Natural killer cell (primary cell): ENCODE data around the gene CDC42BPA. TPM values are rescaled to one million over a fixed set of nuclear protein-coding genes. Genes with fewer than 3 reads are reported as not detected.

ENCODE experiments used
- ATAC-seq, 3 donors: fragments of 150-1000 bp in 2 of 3; fragments of 200-7000 bp in 1 of 3; cut with Tn5 transposase; 1 replicate in 1 of 3; 2 replicates in 2 of 3; pipeline ENCODE4 v1.10.0; 2021; ENCODE audit warnings: mild to moderate bottlenecking in 2 of 3, moderate library complexity in 2 of 3
- DNase-seq, 2 donors: peaks; one replicate each; pipeline versions ENCODE4 v3.0.0 to v3.0.0-alpha.2; 2013 to 2021; ENCODE audit warnings: mixed read lengths in 1 of 2
- H3K27ac ChIP-seq: one replicate; pipeline ENCODE4 v1.5.1; 2013; ENCODE audit warnings: mild to moderate bottlenecking, low read length
- H3K27me3 ChIP-seq: one replicate; pipeline ENCODE4 v1.6.1; 2013; ENCODE audit warnings: low read length; ENCODE audit not compliant: control insufficient read depth, insufficient read depth
- H3K36me3 ChIP-seq: one replicate; pipeline ENCODE4 v1.6.1; 2013; ENCODE audit warnings: low read length; ENCODE audit not compliant: control insufficient read depth, insufficient read depth
- H3K4me1 ChIP-seq: one replicate; pipeline ENCODE4 v1.6.1; 2013; ENCODE audit warnings: low read length; ENCODE audit not compliant: control insufficient read depth, insufficient read depth
- H3K4me3 ChIP-seq: one replicate; pipeline ENCODE4 v1.5.1; 2013; ENCODE audit warnings: low read length
- H3K9me3 ChIP-seq: one replicate; pipeline ENCODE4 v1.6.1; 2013; ENCODE audit warnings: low read length; ENCODE audit not compliant: control insufficient read depth, insufficient read depth
- H3K27ac Mint-ChIP-seq, 2 donors: one replicate each; pipeline ENCODE4 v1.8.0; 2022; ENCODE audit warnings: mild to moderate bottlenecking in 2 of 2, mixed read lengths in 2 of 2, moderate library complexity in 1 of 2
- H3K27me3 Mint-ChIP-seq, 2 donors: one replicate each; pipeline ENCODE4 v1.8.0; 2022; ENCODE audit warnings: low read depth in 2 of 2, mixed read lengths in 2 of 2
- H3K36me3 Mint-ChIP-seq: one replicate; pipeline ENCODE4 v1.8.0; 2022; ENCODE audit warnings: mixed read lengths
- H3K4me1 Mint-ChIP-seq, 2 donors: one replicate each; pipeline ENCODE4 v1.8.0; 2022; ENCODE audit warnings: mixed read lengths in 2 of 2
- H3K4me3 Mint-ChIP-seq: one replicate; pipeline ENCODE4 v1.8.0; 2022; ENCODE audit warnings: mild to moderate bottlenecking, moderate library complexity, mixed read lengths
- H3K9me3 Mint-ChIP-seq, 2 donors: one replicate each; pipeline ENCODE4 v1.8.0; 2022; ENCODE audit warnings: mixed read lengths in 2 of 2
- CTCF ChIP-seq: fragments of 200-600 bp; IDR thresholded peaks from one replicate; pipeline ENCODE4 v1.8.0; 2022; ENCODE audit warnings: antibody characterized with exemption
- WGBS: methylation state at CpG from one replicate; pipeline ENCODE4 v1.1.7; 2013; ENCODE audit warnings: missing lambda C conversion rate; ENCODE audit not compliant: insufficient coverage; 5-methylcytosine and 5-hydroxymethylcytosine counted together
- intact Hi-C: fragments of 100-400 bp; cut with micrococcal nuclease; formaldehyde crosslinking; loops from one replicate; pipeline ENCODE4 v1.14.2; 2022
- total RNA-seq, 4 donors: library from RNA; stranded (reverse); fragments of 120-200 nt in 1 of 4; gene quantifications; one replicate each; pipeline versions ENCODE4 v1.2.3 to v1.2.4, GENCODE V29; 2013 to 2022

The CDC42BPA gene
- total RNA-seq, 3 donors from 2014 or later (not counting 1 experiment from before 2014, with no cell fraction given) = 0.14 to 2.4 (median 0.77) TPM

- no peak for TF ChIP-seq CTCF
- Histone ChIP-seq H3K4me3 (no peak overlapping the region), H3K27ac (no peak overlapping the region), H3K27me3 (no peaks in the 10 kb centered on the region), H3K4me1 (peaks cover 26% of the 10 kb centered on the region), H3K36me3 (no peaks in the 10 kb centered on the region), H3K9me3 (peaks cover 3% of the 10 kb centered on the region)
- Mint-ChIP-seq H3K9me3 (no peaks in the 10 kb centered on the region), H3K4me1 (peaks cover 57 to 77% of the 10 kb centered on the region in 2 donors), H3K27me3 (no peaks in the 10 kb centered on the region), H3K4me3 (no peak overlapping the region), H3K36me3 (no peaks in the 10 kb centered on the region), H3K27ac (peak overlapping the region in 1 of 2 donors; percentile 86)
- intact Hi-C loops = no loop called here
- 95% methylated on average over 5 of the region's 5 CpGs for WGBS
- ATAC-seq = no peak
- DNase-seq = no peak
Observed at GRCh38 chr1:226943156-226943555, 375.1 kb downstream of the CDC42BPA start.

GRCh38 chr1:226942392-226942791 is 375.9 kb downstream of the CDC42BPA start:
- H3K4me1 ChIP-seq = peaks cover 26% of the 10 kb centered on the region
- WGBS = 84% methylated on average over 3 of the region's 3 CpGs
- no peak overlapping the region for H3K4me3 Mint-ChIP-seq
- no peak overlapping the region for H3K27ac ChIP-seq
- H3K27me3 Mint-ChIP-seq = no peaks in the 10 kb centered on the region
- peak overlapping the region; percentile 41 to 86 for H3K27ac Mint-ChIP-seq
- H3K9me3 Mint-ChIP-seq = no peaks in the 10 kb centered on the region
- H3K9me3 ChIP-seq = no peaks in the 10 kb centered on the region
- H3K36me3 Mint-ChIP-seq = no peaks in the 10 kb centered on the region
- intact Hi-C loops = no loop called here
- no peaks in the 10 kb centered on the region for H3K36me3 ChIP-seq
- H3K27me3 ChIP-seq = no peaks in the 10 kb centered on the region
- peaks cover 55 to 75% of the 10 kb centered on the region in 2 donors for H3K4me1 Mint-ChIP-seq
- ATAC-seq = no peak
- no peak for TF ChIP-seq CTCF
- no peak for DNase-seq
- H3K4me3 ChIP-seq = no peak overlapping the region

DNA sequence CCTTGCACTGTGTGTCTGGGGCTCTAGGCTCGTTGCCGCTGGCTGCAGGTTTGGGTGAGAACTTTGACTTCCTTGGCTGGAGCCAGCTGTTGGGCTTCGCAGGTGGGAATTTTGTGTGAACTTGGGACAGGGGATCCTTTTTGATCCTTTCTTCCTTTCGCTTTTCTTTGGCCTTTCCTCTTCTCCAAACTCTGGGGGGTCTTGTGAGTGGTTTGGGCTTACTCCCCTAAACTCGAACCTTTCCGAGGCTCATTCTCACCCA is 377.6 kb downstream of the CDC42BPA start:
- Histone ChIP-seq H3K4me1 (peaks cover 26% of the 10 kb centered on the region), H3K27me3 (no peaks in the 10 kb centered on the region), H3K9me3 (no peaks in the 10 kb centered on the region), H3K4me3 (peak overlapping the region; percentile 84), H3K27ac (peak overlapping the region; percentile 67), H3K36me3 (no peaks in the 10 kb centered on the region)
- WGBS = 45% methylated on average over 5 of the region's 6 CpGs
- TF ChIP-seq CTCF = no peak
- Mint-ChIP-seq H3K4me1 (peaks cover 48 to 62% of the 10 kb centered on the region in 2 donors), H3K36me3 (no peaks in the 10 kb centered on the region), H3K4me3 (peak overlapping the region; percentile 94), H3K27ac (peak overlapping the region; percentile 96), H3K9me3 (no peaks in the 10 kb centered on the region), H3K27me3 (no peaks in the 10 kb centered on the region)
- ATAC-seq = no peak
- DNase-seq = no peak
- intact Hi-C loops = loop anchor here (2.0 kb wide), 1 partner anchor 58 kb away; no protein-coding TSS in a partner anchor
